Neural crest cell (in vitro differentiated cells): ENCODE results near the gene SLC25A39. TPM values are rescaled to one million over a fixed set of nuclear protein-coding genes. Genes with fewer than 3 reads are reported as not detected.
"Not testable (repeated sequence)": the region's sequence is repeated elsewhere in the genome, so short reads cannot be mapped to it uniquely, and the experiment has no call there.

ENCODE experiments used
- DNase-seq: peaks from one replicate; pipeline ENCODE4 v3.0.0; 2021; ENCODE audit warnings: low read depth, mixed read lengths, low spot score
- H3K27ac Mint-ChIP-seq: one replicate; pipeline ENCODE4 v1.8.0; 2021; ENCODE audit warnings: mild to moderate bottlenecking, mixed read lengths; ENCODE audit not compliant: unreplicated experiment
- H3K27me3 Mint-ChIP-seq: 2 replicates; pipeline ENCODE4 v1.8.0; 2021; ENCODE audit warnings: low read depth, mild to moderate bottlenecking, mixed read lengths
- H3K36me3 Mint-ChIP-seq: 2 replicates; pipeline ENCODE4 v1.8.0; 2021; ENCODE audit warnings: low read depth, mild to moderate bottlenecking, mixed read lengths
- H3K4me1 Mint-ChIP-seq: 2 replicates; pipeline ENCODE4 v1.8.0; 2021; ENCODE audit warnings: mixed read lengths
- H3K4me3 Mint-ChIP-seq: one replicate; pipeline ENCODE4 v1.8.0; 2021; ENCODE audit warnings: mild to moderate bottlenecking, mixed read lengths
- H3K9me3 Mint-ChIP-seq: 2 replicates; pipeline ENCODE4 v1.8.0; 2021; ENCODE audit warnings: mixed read lengths
- total RNA-seq: library from RNA; stranded (reverse); gene quantifications from 2 replicates; pipeline ENCODE4 v1.2.1, GENCODE V29; 2021
- TF ChIP-seq, protein P1 (sequence below): fragments of 200-600 bp; sonication (generic); conservative IDR thresholded peaks from 2 replicates; pipeline ENCODE4 v1.5.0; 2021; ENCODE audit warnings: antibody characterized with exemption, mild to moderate bottlenecking

SLC25A39 gene
- total RNA-seq, 1 donor from 2014 or later, result 114 TPM

DNA sequence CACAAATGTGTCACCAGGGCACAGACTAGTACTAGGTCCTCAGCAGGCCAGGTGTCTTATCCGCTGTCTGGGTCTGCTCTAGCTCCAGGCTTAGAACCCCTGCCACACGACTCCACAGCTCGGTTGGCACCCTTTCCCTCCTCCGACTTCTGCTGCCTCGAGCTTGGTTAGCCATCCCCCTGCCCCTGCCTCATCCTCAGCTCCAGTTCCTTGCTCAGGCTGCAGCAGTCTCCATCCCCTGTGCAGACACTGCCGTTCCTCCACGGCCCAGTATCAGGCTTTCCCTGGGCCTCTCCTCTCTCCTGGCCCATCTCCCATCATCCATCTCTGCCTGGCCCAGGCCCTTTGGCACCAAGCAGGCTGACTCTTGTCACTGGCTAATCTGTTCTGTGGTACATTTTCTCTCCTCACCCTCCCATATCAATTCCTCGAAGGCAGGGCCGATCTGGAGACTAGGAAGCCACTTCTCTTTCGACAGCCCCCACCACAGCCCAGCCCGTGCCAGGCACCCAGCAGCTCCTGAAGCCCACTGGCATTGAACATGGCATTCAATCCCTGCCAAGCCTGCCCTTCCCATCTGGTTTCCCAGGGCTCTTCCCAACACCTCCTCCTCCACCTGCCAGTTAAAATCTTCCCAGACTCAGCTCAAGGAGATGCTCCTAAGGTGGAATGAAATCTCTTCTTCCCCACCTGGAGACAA lies 19.0 kb upstream of the SLC25A39 start:
- Mint-ChIP-seq H3K27ac (no peak overlapping the region), H3K36me3 (no peaks in the 10 kb centered on the region), H3K27me3 (peaks cover 39% of the 10 kb centered on the region), H3K9me3 (no peaks in the 10 kb centered on the region), H3K4me1 (peaks cover 15% of the 10 kb centered on the region), H3K4me3 (peak overlapping the region; percentile 26)
- TF ChIP-seq, protein P1, sequence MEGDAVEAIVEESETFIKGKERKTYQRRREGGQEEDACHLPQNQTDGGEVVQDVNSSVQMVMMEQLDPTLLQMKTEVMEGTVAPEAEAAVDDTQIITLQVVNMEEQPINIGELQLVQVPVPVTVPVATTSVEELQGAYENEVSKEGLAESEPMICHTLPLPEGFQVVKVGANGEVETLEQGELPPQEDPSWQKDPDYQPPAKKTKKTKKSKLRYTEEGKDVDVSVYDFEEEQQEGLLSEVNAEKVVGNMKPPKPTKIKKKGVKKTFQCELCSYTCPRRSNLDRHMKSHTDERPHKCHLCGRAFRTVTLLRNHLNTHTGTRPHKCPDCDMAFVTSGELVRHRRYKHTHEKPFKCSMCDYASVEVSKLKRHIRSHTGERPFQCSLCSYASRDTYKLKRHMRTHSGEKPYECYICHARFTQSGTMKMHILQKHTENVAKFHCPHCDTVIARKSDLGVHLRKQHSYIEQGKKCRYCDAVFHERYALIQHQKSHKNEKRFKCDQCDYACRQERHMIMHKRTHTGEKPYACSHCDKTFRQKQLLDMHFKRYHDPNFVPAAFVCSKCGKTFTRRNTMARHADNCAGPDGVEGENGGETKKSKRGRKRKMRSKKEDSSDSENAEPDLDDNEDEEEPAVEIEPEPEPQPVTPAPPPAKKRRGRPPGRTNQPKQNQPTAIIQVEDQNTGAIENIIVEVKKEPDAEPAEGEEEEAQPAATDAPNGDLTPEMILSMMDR, result no peak
- DNase-seq, result no peak

- H3K9me3 Mint-ChIP-seq, H3K4me1 Mint-ChIP-seq, H3K27ac Mint-ChIP-seq, H3K4me3 Mint-ChIP-seq, DNase-seq, H3K36me3 Mint-ChIP-seq: not testable (repeated sequence)
- peaks cover 58% of the 10 kb centered on the region for H3K27me3 Mint-ChIP-seq
Observed at GRCh38 chr17:44340553-44340952, 15.9 kb upstream of the SLC25A39 start.

GRCh38 chr17:44338702-44339101 lies 14.1 kb upstream of the SLC25A39 start:
- Mint-ChIP-seq H3K27me3 (peaks cover 64% of the 10 kb centered on the region), H3K4me3 (no peak overlapping the region), H3K9me3 (no peaks in the 10 kb centered on the region), H3K27ac (no peak overlapping the region), H3K36me3 (no peaks in the 10 kb centered on the region), H3K4me1 (no peaks in the 10 kb centered on the region)
- TF ChIP-seq, protein P1, result no peak
- no peak for DNase-seq

DNA sequence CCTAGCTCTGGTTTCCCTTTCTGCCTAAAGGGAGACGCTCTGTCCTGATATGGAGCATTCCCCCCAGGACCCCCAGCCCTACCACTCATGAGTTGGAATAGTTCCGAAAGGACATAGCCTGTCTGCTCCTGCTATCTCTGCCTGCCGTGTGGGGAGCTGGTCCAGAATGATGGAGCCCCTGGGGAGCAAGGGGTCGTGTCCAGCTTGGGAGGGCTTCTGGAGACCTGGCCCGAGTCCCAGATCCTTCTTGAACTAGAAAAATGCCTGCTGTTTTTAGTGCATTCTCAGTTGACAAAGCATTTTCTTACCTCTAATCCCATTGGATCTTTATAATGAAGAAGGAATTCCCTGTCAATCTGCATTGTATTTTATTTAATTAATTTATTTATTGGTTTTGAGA lies 11.3 kb upstream of the SLC25A39 start:
- Mint-ChIP-seq H3K4me1 (peaks cover 5% of the 10 kb centered on the region), H3K27me3 (peaks cover 52% of the 10 kb centered on the region), H3K4me3 (no peak overlapping the region), H3K36me3 (no peaks in the 10 kb centered on the region), H3K9me3 (no peaks in the 10 kb centered on the region), H3K27ac (no peak overlapping the region)
- DNase-seq, result no peak
- TF ChIP-seq, protein P1, result no peak

GRCh38 chr17:44335564-44335963 lies 10.9 kb upstream of the SLC25A39 start:
- no peak overlapping the region for H3K27ac Mint-ChIP-seq
- H3K9me3 Mint-ChIP-seq, result no peaks in the 10 kb centered on the region
- no peak overlapping the region for H3K4me3 Mint-ChIP-seq
- H3K27me3 Mint-ChIP-seq, result peaks cover 48% of the 10 kb centered on the region
- no peaks in the 10 kb centered on the region for H3K36me3 Mint-ChIP-seq
- H3K4me1 Mint-ChIP-seq, result peaks cover 5% of the 10 kb centered on the region
- DNase-seq, result no peak
- TF ChIP-seq, protein P1, result no peak

GRCh38 chr17:44334727-44335126 lies 10.1 kb upstream of the SLC25A39 start:
- Mint-ChIP-seq H3K27me3 (peaks cover 40% of the 10 kb centered on the region), H3K9me3 (no peaks in the 10 kb centered on the region), H3K4me1 (peaks cover 5% of the 10 kb centered on the region), H3K27ac (no peak overlapping the region), H3K36me3 (no peaks in the 10 kb centered on the region), H3K4me3 (no peak overlapping the region)
- no peak for DNase-seq
- TF ChIP-seq, protein P1, result no peak
